Nephron progenitor cell (in vitro differentiated cells): ENCODE results near the gene FAM171A1.

Source experiments
- DNase-seq: peaks from one replicate; pipeline ENCODE4 v3.0.0; 2021
- H3K27ac Mint-ChIP-seq: 2 replicates; pipeline ENCODE4 v1.8.0; 2021; ENCODE audit warnings: mild to moderate bottlenecking, moderate library complexity, mixed read lengths
- H3K27me3 Mint-ChIP-seq: 2 replicates; pipeline ENCODE4 v1.8.0; 2021; ENCODE audit warnings: mild to moderate bottlenecking, low read depth, mixed read lengths; ENCODE audit not compliant: poor library complexity
- H3K36me3 Mint-ChIP-seq: 2 replicates; pipeline ENCODE4 v1.8.0; 2021; ENCODE audit warnings: low read depth, mixed read lengths
- H3K4me1 Mint-ChIP-seq: 2 replicates; pipeline ENCODE4 v1.8.0; 2021; ENCODE audit warnings: mixed read lengths
- H3K4me3 Mint-ChIP-seq: 2 replicates; pipeline ENCODE4 v1.8.0; 2021; ENCODE audit warnings: mild to moderate bottlenecking, moderate library complexity, mixed read lengths
- H3K9me3 Mint-ChIP-seq: 2 replicates; pipeline ENCODE4 v1.8.0; 2021; ENCODE audit warnings: mild to moderate bottlenecking, moderate library complexity, mixed read lengths
- CTCF ChIP-seq: fragments of 200-600 bp; sonication (generic); IDR thresholded peaks from 2 replicates; pipeline ENCODE4 v1.5.0; 2021; ENCODE audit warnings: antibody characterized with exemption

The FAM171A1 gene

DNA sequence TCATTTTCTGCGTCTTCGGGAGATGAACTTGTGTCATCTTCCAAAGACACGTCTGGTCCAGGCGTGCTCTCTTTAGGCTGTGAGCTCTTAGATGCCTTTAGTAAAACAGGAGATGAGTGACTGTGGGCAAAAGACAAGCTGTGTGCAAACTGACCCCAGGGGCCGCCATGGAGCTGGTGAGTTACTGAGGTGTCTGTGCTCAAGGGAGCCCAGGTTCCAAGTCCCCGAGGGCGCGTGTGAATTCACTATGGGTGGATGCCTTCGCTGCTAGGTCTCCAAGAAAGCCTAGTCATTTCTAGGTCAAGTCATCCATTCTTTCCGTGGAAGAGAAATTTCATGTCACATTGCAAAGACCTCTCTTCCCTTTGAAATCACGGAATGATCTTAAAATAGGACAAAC lies 118.7 kb downstream of the FAM171A1 start:
- Mint-ChIP-seq H3K27ac (peak overlapping the region; percentile 90), H3K36me3 (peaks cover 66% of the 10 kb centered on the region), H3K4me3 (no peak overlapping the region), H3K9me3 (no peaks in the 10 kb centered on the region), H3K27me3 (peaks cover 7% of the 10 kb centered on the region), H3K4me1 (peaks cover 34% of the 10 kb centered on the region)
- no peak for TF ChIP-seq CTCF
- DNase-seq = no peak

DNA sequence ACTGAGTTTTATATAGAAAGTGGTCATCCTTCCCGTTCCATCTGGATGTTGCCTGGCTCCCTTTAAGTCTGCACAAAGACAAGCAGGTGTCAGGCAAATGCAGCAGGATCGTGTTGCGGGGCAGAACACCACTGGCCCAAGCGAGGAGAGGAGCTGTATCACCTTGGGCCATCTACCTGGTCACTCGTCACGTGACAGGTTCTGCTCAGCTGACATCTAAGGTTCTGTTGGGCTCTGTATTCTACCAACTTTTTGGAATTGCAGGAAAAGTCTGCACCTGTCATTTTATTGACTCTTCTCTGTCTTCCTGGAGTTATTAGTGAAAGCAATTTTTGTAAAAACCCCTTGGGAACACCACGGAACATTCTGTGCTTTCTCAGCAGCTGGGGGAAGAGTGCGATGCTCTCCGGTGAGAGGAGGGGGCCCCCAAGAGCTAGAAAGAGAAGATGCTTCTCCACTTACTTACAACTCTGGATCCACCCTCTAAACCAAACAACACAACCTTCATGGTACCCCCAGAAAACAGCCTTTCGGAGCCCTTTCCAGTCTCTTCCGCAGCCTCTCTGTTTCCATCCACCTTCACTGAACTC lies 119.2 kb downstream of the FAM171A1 start:
- Mint-ChIP-seq H3K4me1 (peaks cover 32% of the 10 kb centered on the region), H3K36me3 (peaks cover 70% of the 10 kb centered on the region), H3K9me3 (no peaks in the 10 kb centered on the region), H3K27ac (peak overlapping the region; percentile 90), H3K27me3 (peaks cover 7% of the 10 kb centered on the region), H3K4me3 (no peak overlapping the region)
- no peak for DNase-seq
- no peak for TF ChIP-seq CTCF

- peak; percentile 23 for TF ChIP-seq CTCF
- Mint-ChIP-seq H3K27ac (no peak overlapping the region), H3K9me3 (no peaks in the 10 kb centered on the region), H3K27me3 (peaks cover 3% of the 10 kb centered on the region), H3K36me3 (peaks cover 70% of the 10 kb centered on the region), H3K4me1 (peaks cover 11% of the 10 kb centered on the region), H3K4me3 (no peak overlapping the region)
- DNase-seq = no peak
Measured at GRCh38 chr10:15245530-15245929, 125.6 kb downstream of the FAM171A1 start.

DNA sequence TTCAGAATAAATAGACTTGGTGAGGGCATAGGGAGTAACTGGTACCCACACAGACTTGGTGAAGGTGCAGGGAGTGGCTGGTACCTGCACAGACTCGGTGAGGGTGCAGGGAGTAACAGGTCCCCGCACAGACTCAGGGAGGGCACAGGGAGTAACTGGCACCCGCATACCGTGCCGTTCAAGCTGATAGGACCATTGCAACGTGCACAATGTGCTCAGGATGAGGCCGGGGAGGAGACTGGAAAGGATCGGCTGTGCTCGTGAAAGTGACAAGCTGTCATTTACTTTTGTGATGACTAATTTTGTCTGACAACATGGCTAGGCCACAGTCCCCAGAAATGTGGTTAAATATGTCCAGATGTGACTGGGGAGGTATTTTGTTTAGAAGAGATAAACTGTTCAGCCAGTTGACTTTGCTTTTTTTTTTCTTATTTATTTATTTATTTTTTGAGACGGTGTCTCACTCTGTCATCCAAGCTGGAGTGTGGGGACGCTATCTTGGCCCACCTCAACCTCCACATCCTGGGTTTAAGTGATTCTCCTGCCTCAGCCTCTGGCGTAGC lies 126.4 kb downstream of the FAM171A1 start:
- H3K36me3 Mint-ChIP-seq = peaks cover 70% of the 10 kb centered on the region
- H3K4me1 Mint-ChIP-seq = peaks cover 11% of the 10 kb centered on the region
- H3K9me3 Mint-ChIP-seq = no peaks in the 10 kb centered on the region
- DNase-seq = no peak
- no peak overlapping the region for H3K27ac Mint-ChIP-seq
- no peak overlapping the region for H3K4me3 Mint-ChIP-seq
- H3K27me3 Mint-ChIP-seq = no peaks in the 10 kb centered on the region
- TF ChIP-seq CTCF = no peak

GRCh38 chr10:15242261-15242840 lies 128.7 kb downstream of the FAM171A1 start:
- Mint-ChIP-seq H3K4me1 (peaks cover 17% of the 10 kb centered on the region), H3K27ac (no peak overlapping the region), H3K4me3 (no peak overlapping the region), H3K36me3 (peaks cover 56% of the 10 kb centered on the region), H3K9me3 (no peaks in the 10 kb centered on the region), H3K27me3 (no peaks in the 10 kb centered on the region)
- TF ChIP-seq CTCF = no peak
- peak; percentile 11 for DNase-seq

DNA sequence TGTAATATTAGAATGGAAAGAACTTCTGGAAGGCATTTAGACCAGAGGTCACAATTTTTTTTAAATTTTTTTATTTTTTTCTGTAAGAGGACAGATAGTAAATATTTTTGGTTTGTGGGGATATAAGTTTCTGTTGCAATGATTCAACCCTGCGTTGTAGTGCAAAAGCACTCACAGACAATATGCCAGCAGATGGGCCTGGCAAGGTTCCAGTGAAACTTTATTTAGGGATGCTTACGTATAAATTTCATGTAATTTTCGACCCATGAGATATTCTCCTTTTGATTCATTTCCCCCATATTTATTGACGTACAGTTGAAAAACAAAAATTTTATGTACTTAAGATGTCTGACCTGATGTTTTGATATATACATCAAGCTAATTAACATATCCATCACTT lies 129.8 kb downstream of the FAM171A1 start:
- Mint-ChIP-seq H3K27me3 (no peaks in the 10 kb centered on the region), H3K4me1 (peaks cover 17% of the 10 kb centered on the region), H3K4me3 (no peak overlapping the region), H3K36me3 (peaks cover 49% of the 10 kb centered on the region), H3K9me3 (no peaks in the 10 kb centered on the region), H3K27ac (no peak overlapping the region)
- no peak for TF ChIP-seq CTCF
- DNase-seq = no peak
